ENCODE data around the gene E2F8.

The E2F8 gene

DNA sequence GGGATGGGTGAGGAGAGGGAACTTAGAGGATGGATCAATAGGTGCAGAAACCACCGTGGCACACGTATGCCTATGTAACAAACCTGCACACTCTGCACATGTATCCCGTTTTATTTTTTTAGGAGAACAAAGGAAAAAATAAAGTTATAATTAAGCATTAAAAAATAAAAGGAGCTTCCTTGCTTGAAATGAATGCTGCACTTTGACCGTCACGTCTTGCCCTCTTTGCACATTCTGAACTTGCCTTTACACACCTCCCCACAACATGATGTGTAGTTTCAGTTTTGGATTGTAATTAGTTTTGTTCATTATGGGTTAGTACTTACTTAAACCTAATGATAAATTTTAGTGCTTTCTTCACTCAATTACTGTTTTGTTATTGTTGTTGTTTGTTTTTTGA, 35.9 kb downstream of the E2F8 start:
- TF ChIP-seq EZH2phosphoT487 (IDR thresholded peaks at IDR 0.05; ENCODE audit: low read depth): no peak
- TF ChIP-seq, protein P1, sequence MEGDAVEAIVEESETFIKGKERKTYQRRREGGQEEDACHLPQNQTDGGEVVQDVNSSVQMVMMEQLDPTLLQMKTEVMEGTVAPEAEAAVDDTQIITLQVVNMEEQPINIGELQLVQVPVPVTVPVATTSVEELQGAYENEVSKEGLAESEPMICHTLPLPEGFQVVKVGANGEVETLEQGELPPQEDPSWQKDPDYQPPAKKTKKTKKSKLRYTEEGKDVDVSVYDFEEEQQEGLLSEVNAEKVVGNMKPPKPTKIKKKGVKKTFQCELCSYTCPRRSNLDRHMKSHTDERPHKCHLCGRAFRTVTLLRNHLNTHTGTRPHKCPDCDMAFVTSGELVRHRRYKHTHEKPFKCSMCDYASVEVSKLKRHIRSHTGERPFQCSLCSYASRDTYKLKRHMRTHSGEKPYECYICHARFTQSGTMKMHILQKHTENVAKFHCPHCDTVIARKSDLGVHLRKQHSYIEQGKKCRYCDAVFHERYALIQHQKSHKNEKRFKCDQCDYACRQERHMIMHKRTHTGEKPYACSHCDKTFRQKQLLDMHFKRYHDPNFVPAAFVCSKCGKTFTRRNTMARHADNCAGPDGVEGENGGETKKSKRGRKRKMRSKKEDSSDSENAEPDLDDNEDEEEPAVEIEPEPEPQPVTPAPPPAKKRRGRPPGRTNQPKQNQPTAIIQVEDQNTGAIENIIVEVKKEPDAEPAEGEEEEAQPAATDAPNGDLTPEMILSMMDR (IDR thresholded peaks at IDR 0.05; ENCODE audit: low read depth, low read length): no peak
- H3K4me2 ChIP-seq (ENCODE audit: low read length): no peak overlapping the region
- no peaks in the 10 kb centered on the region for H3K79me2 ChIP-seq (ENCODE audit: low read length)
- H3K36me3 ChIP-seq (replicated peaks; ENCODE audit: low read depth, low read length): no peaks in the 10 kb centered on the region
- no peaks in the 10 kb centered on the region for H4K20me1 ChIP-seq (ENCODE audit: insufficient read depth, low read length)
- no peaks in the 10 kb centered on the region for H3K4me1 ChIP-seq (ENCODE audit: low read length)
- no peaks in the 10 kb centered on the region for H3K9me3 ChIP-seq (ENCODE audit: insufficient read depth, low read length)
- no peak overlapping the region for H3K4me3 ChIP-seq (ENCODE audit: low read length)
- H3K27me3 ChIP-seq (ENCODE audit: low read depth, low read length): peaks cover 31% of the 10 kb centered on the region
- H3K27ac ChIP-seq (ENCODE audit: low read length): no peak overlapping the region
- no peak overlapping the region for H3K9ac ChIP-seq (ENCODE audit: low read length)
- H2AFZ ChIP-seq (ENCODE audit: low read depth, low read length): no peak overlapping the region

DNA sequence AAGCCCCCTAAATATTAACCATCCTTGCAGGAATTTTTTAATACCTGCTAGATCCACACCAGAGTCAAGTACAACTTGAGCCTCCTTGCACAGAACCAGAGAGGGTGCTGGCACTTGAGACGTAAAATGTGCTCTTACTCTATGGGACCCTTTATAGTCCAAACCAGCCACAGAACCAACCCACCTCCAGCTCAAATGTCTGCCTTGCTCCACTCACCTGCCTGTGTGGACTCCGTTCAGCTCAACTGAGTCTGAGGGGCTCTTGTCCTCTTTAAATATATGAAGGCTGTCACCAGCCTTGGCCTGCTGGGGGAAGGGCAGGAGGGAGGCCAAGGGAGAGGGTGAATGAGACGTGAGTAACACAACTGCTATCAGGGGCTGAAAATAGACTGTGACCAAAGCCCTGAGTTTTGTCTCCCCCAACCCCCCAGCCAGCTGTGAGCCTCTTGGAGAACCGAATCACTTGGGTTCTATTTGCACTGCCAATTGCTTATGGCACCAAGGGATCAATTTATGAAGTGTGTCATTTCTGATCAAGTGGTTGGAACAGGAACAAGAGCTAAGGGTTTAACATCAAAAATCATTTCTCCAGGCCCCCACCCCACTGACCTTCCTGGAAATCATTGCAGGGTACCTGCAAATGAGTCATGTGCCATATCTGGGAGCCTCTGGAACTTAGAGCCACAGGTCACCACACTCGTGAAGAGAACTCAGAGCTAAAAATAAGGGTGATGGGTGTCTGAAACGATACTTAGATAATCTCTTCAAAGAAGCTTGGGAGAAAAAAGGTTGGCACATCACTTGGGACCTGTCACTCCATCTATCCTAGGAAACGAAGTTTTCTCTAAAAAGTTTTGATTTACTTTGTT, 38.8 kb downstream of the E2F8 start, which contains the start of gene CSRP3:
TSS of gene CSRP3 (minus strand) at position 247 of the 869 bp plus-strand sequence. CDS start 9,535 bp downstream, outside the sequence.
- no peak within 1 kb of the TSS for H3K4me2 ChIP-seq (ENCODE audit: low read length)
- no peak within 1 kb of the TSS for H3K27ac ChIP-seq (ENCODE audit: low read length)
- no peaks in the 10 kb centered on the region for H3K36me3 ChIP-seq (replicated peaks; ENCODE audit: low read depth, low read length)
- H3K4me3 ChIP-seq (ENCODE audit: low read length): no peak within 1 kb of the TSS
- no peak within 1 kb of the TSS for H3K9ac ChIP-seq (ENCODE audit: low read length)
- H3K9me3 ChIP-seq (ENCODE audit: insufficient read depth, low read length): no peaks in the 10 kb centered on the region
- H2AFZ ChIP-seq (ENCODE audit: low read depth, low read length): no peak within 1 kb of the TSS
- peaks cover 6% of the 10 kb centered on the region; the same call in 1 of the 2 replicates for H3K27me3 ChIP-seq (ENCODE audit: low read depth, low read length)
- H3K4me1 ChIP-seq (ENCODE audit: low read length): no peaks in the 10 kb centered on the region
- H4K20me1 ChIP-seq (ENCODE audit: insufficient read depth, low read length): no peaks in the 10 kb centered on the region
- H3K79me2 ChIP-seq (ENCODE audit: low read length): no peaks in the 10 kb centered on the region
- TF ChIP-seq, protein P1 (IDR thresholded peaks at IDR 0.05; ENCODE audit: low read depth, low read length): no peak
- no peak for TF ChIP-seq EZH2phosphoT487 (IDR thresholded peaks at IDR 0.05; ENCODE audit: low read depth)

DNA sequence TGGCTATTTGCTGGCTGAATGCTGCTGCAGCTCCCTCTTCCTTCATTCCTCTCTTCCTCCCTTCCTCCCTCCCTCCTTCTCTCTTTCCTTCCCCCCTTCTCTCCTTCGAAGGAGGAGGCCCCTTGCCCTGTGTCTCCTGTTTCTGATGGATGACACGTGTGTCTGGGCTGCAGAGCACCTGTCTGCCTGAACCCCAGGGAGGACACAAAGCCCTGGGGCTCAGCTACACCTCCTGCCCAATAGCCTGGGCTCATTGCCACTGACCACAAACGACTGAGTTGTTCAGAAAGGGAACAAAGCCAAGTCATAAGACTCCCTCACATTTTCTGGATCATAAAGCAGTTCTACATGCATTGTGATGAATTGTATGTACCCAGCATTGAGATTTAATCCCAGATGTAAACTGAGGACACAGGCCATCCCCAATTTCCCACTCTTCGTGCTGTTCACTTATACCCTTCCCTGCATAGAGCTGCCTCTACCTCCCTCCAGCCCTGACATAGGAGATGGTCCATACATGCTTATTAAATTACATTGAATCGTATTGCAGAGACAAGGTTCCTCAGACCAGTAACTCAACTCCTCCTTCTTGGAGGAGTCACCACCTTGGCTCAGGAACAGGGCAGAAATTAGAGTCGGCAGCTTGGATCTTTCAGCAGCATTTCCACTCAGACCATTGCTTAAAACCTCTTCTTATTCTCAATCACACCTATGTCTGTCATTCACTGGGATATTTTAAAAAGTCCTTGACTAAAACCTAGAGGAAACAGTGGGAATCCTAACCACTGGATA, 40.1 kb downstream of the E2F8 start:
- Histone ChIP-seq H4K20me1 (ENCODE audit: insufficient read depth, low read length) (no peaks in the 10 kb centered on the region), H3K27ac (ENCODE audit: low read length) (no peak overlapping the region), H3K79me2 (ENCODE audit: low read length) (no peaks in the 10 kb centered on the region), H3K4me2 (ENCODE audit: low read length) (no peak overlapping the region), H2AFZ (ENCODE audit: low read depth, low read length) (no peak overlapping the region), H3K4me3 (ENCODE audit: low read length) (no peak overlapping the region), H3K9ac (ENCODE audit: low read length) (no peak overlapping the region), H3K9me3 (ENCODE audit: insufficient read depth, low read length) (no peaks in the 10 kb centered on the region), H3K4me1 (ENCODE audit: low read length) (no peaks in the 10 kb centered on the region), H3K36me3 (replicated peaks; ENCODE audit: low read depth, low read length) (no peaks in the 10 kb centered on the region), H3K27me3 (ENCODE audit: low read depth, low read length) (no peaks in the 10 kb centered on the region; the same call in 1 of the 2 replicates)
- TF ChIP-seq, protein P1 (IDR thresholded peaks at IDR 0.05; ENCODE audit: low read depth, low read length): no peak
- no peak for TF ChIP-seq EZH2phosphoT487 (IDR thresholded peaks at IDR 0.05; ENCODE audit: low read depth)

DNA sequence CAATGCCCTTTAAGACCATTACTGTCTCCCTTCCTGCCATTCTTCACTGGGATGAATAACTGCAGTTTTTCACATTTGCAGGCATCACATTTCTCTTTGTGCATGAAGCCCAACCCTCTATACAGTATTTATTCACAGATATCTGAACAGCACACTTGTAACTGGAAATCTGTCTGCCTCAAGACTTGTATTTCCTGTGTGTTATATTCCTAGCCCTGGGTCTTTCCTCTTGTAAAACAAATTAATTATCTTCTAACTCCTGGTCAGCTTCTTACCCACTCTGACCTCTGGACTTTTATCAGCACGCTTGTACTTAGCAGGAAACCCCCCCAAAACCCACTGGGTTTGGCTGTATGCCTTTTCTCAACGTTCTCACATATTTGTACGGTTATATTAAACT, 41.0 kb downstream of the E2F8 start:
- Histone ChIP-seq H3K27me3 (ENCODE audit: low read depth, low read length) (no peaks in the 10 kb centered on the region; the same call in 1 of the 2 replicates), H3K4me1 (ENCODE audit: low read length) (no peaks in the 10 kb centered on the region)

More for the DNA sequence above, 41.0 kb downstream of the E2F8 start:
- TF ChIP-seq, protein P1 (IDR thresholded peaks at IDR 0.05; ENCODE audit: low read depth, low read length): no peak
- no peak for TF ChIP-seq EZH2phosphoT487 (IDR thresholded peaks at IDR 0.05; ENCODE audit: low read depth)
- Histone ChIP-seq H3K9ac (ENCODE audit: low read length) (no peak overlapping the region), H3K27ac (ENCODE audit: low read length) (no peak overlapping the region), H2AFZ (ENCODE audit: low read depth, low read length) (no peak overlapping the region), H3K4me3 (ENCODE audit: low read length) (no peak overlapping the region), H3K36me3 (replicated peaks; ENCODE audit: low read depth, low read length) (no peaks in the 10 kb centered on the region), H3K9me3 (ENCODE audit: insufficient read depth, low read length) (no peaks in the 10 kb centered on the region), H3K79me2 (ENCODE audit: low read length) (no peaks in the 10 kb centered on the region), H3K4me2 (ENCODE audit: low read length) (no peak overlapping the region), H4K20me1 (ENCODE audit: insufficient read depth, low read length) (no peaks in the 10 kb centered on the region)

All from OCI-LY3 (cell line).